CD4-positive, alpha-beta memory T cell (primary cell): ENCODE results near the gene LY6G6F. TPM values are rescaled to one million over a fixed set of nuclear protein-coding genes. Genes with fewer than 3 reads are reported as not detected.
A peak's percentile ranks its signal among the peaks of the same experiment; 100 is the strongest.

Experiments
- CTCF ChIA-PET: fragments of 350-600 bp; sonication (Branson Sonifier 250); formaldehyde crosslinking; loops from one replicate; lab custom pipeline; 2021; ENCODE audit warnings: inconsistent platforms; ENCODE audit not compliant: partially characterized antibody; lab: Charles Lee
- POLR2A ChIA-PET: fragments of 350-600 bp; sonication (Branson Sonifier 250); formaldehyde crosslinking; loops from one replicate; lab custom pipeline; 2021; ENCODE audit not compliant: partially characterized antibody; lab: Charles Lee
- DNase-seq, 5 donors: peaks; one replicate each; pipeline versions ENCODE4 v3.0.0 to v3.0.0-alpha.2; 2020 to 2022; ENCODE audit warnings: mixed read lengths in 1 of 5
- H3K27ac ChIP-seq: one replicate; pipeline ENCODE4 v1.7.0; 2013; ENCODE audit warnings: low read depth, low read length
- H3K27me3 ChIP-seq: 2 replicates; pipeline ENCODE4 v1.7.0; 2013; ENCODE audit warnings: mild to moderate bottlenecking, low read length, moderate library complexity; ENCODE audit not compliant: insufficient read depth
- H3K36me3 ChIP-seq: 2 replicates; pipeline ENCODE4 v1.7.0; 2013; ENCODE audit warnings: mild to moderate bottlenecking, low read length, moderate library complexity; ENCODE audit not compliant: insufficient read depth
- H3K4me1 ChIP-seq: 2 replicates; pipeline ENCODE4 v1.7.0; 2013; ENCODE audit warnings: mild to moderate bottlenecking, low read length, moderate library complexity; ENCODE audit not compliant: insufficient read depth
- H3K4me3 ChIP-seq, 2 donors: one replicate each; pipeline ENCODE4 v1.7.0; 2013; ENCODE audit warnings: low read length in 2 of 2, mild to moderate bottlenecking in 1 of 2
- H3K9me3 ChIP-seq, 2 donors: one replicate each; pipeline ENCODE4 v1.7.0; 2013; ENCODE audit warnings: low read length in 2 of 2, control low read depth in 1 of 2; ENCODE audit not compliant: control insufficient read depth in 1 of 2
- H3K27ac Mint-ChIP-seq, 7 donors: one replicate each; pipeline ENCODE4 v1.8.0; 2020 to 2021; ENCODE audit warnings: mixed read lengths in 7 of 7, mild to moderate bottlenecking in 6 of 7, inconsistent platforms in 3 of 7, moderate library complexity in 3 of 7
- H3K27me3 Mint-ChIP-seq, 2 donors: one replicate each; pipeline ENCODE4 v1.8.0; 2020 to 2021; ENCODE audit warnings: mixed read lengths in 2 of 2
- H3K36me3 Mint-ChIP-seq, 2 donors: one replicate each; pipeline ENCODE4 v1.8.0; 2020 to 2021; ENCODE audit warnings: mixed read lengths in 2 of 2, inconsistent platforms in 1 of 2, mild to moderate bottlenecking in 1 of 2
- H3K4me1 Mint-ChIP-seq, 4 donors: one replicate each; pipeline ENCODE4 v1.8.0; 2020 to 2021; ENCODE audit warnings: mixed read lengths in 4 of 4, mild to moderate bottlenecking in 1 of 4
- H3K4me3 Mint-ChIP-seq, 8 donors: one replicate each; pipeline ENCODE4 v1.8.0; 2020 to 2021; ENCODE audit warnings: mixed read lengths in 8 of 8, mild to moderate bottlenecking in 7 of 8, moderate library complexity in 6 of 8, inconsistent platforms in 3 of 8
- H3K9me3 Mint-ChIP-seq, 8 donors: one replicate each; pipeline ENCODE4 v1.8.0; 2020 to 2021; ENCODE audit warnings: mixed read lengths in 8 of 8, mild to moderate bottlenecking in 5 of 8, inconsistent platforms in 3 of 8, moderate library complexity in 1 of 8
- intact Hi-C: fragments of 100-400 bp; cut with micrococcal nuclease; formaldehyde crosslinking; loops from one replicate; pipeline ENCODE4 v1.15.1; 2023
- polyA plus RNA-seq, 2 donors: library from polyadenylated mRNA; unstranded; fragments of 300-500 nt; fragmentation: Illumina TruSeq; gene quantifications; one replicate each; pipeline ENCODE4 v1.2.3, GENCODE V29; 2021
- total RNA-seq, 2 experiments: library from RNA; stranded (reverse); gene quantifications; one replicate each; pipeline ENCODE4 v1.2.3, GENCODE V29; 2021

Gene LY6G6F
- total and polyA plus RNA-seq, 4 experiments from 2014 or later = not detected

DNA sequence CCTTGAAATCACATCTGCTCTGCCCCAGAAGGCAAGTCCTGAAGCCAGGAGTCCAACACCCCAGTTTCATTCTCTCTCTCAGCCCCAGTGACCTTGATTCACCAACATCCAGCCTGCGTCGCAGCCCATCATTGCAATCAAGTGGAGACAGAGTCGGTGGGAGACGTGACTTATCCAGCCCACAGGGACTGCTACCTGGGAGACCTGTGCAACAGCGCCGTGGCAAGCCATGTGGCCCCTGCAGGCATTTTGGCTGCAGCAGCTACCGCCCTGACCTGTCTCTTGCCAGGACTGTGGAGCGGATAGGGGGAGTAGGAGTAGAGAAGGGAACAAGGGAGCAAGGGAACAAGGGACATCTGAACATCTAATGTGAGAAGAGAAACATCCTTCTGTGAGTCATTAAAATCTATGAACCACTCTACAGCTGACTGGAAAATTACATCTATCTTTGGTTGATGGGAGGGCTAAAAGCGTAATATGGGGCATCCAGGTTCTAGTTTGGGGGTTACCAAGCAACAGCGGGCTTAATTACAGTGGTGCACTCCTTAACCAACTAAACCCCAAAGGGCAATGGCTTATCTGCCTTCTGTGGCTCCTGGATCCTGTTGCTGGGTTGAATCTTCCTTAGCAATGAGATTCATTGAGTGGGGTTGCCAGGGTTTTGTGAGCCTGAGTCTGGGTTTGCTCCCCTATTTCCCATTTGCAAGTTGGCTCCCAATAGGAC is 11.0 kb downstream of the LY6G6F start:
- H3K27me3 ChIP-seq = no peaks in the 10 kb centered on the region
- H3K27ac Mint-ChIP-seq = no peak overlapping the region
- no peak for DNase-seq
- no peaks in the 10 kb centered on the region for H3K9me3 Mint-ChIP-seq
- no peaks in the 10 kb centered on the region for H3K36me3 ChIP-seq
- intact Hi-C loops = no loop called here
- H3K36me3 Mint-ChIP-seq = no peaks in the 10 kb centered on the region
- no peaks in the 10 kb centered on the region for H3K4me1 ChIP-seq
- peaks cover 0 to 2% of the 10 kb centered on the region in 2 donors for H3K27me3 Mint-ChIP-seq
- no peaks in the 10 kb centered on the region for H3K9me3 ChIP-seq
- H3K4me3 Mint-ChIP-seq = no peak overlapping the region
- H3K4me1 Mint-ChIP-seq = peaks cover 0 to 2% (median 0%) of the 10 kb centered on the region in 4 donors
- H3K4me3 ChIP-seq = no peak overlapping the region
- CTCF ChIA-PET = no interaction called here
- POLR2A ChIA-PET = no interaction called here
- H3K27ac ChIP-seq = no peak overlapping the region

DNA sequence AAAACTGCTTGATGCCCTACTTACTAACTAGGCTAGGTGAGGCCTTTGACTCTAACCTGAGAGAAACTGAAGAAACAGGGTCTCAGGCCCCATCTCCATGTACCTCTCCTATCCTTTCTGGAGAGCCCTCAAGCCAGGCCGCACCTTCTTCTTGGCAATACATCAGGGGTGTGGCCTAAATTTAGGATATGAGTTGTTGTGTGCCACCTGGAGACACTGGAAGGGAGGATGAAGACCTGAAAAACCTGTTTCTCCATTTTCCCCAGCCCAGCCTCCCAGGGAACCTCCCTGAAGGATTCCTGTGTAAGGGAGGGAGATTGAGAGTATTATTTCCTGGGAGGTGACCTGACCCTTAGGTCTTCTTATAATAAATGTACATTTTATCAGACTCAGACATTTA is 11.6 kb downstream of the LY6G6F start:
- intact Hi-C loops = no loop called here
- Histone ChIP-seq H3K27ac (no peak overlapping the region), H3K9me3 (no peaks in the 10 kb centered on the region), H3K4me3 (no peak overlapping the region), H3K27me3 (no peaks in the 10 kb centered on the region), H3K4me1 (no peaks in the 10 kb centered on the region), H3K36me3 (no peaks in the 10 kb centered on the region)
- Mint-ChIP-seq H3K4me1 (peaks cover 0 to 2% (median 1%) of the 10 kb centered on the region in 4 donors), H3K27me3 (peaks cover 0 to 2% of the 10 kb centered on the region in 2 donors), H3K27ac (peak overlapping the region in 1 of 7 donors; percentile 42), H3K36me3 (no peaks in the 10 kb centered on the region), H3K9me3 (no peaks in the 10 kb centered on the region), H3K4me3 (no peak overlapping the region)
- POLR2A ChIA-PET = no interaction called here
- DNase-seq = no peak
- CTCF ChIA-PET = no interaction called here

DNA sequence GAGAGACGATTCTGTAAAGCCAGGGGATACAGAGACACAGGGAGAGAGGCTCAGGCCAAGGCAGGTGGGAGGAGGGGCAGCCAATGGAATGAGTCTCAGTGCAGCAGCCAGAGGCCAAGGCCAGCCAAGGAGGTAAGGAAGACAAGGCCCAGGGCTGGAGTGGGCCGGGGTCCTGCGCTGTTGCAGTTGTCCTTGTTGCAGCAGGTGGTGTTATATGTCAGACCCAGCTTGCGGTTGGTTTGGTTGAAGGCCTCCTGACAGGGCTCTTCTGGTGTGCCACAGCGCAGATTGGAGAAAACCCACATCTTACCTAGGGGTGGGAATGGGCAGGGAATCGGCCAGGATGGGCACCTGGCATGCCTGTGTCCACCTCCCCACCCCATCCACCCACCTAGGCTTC is 12.3 kb downstream of the LY6G6F start:
- H3K27ac ChIP-seq = no peak overlapping the region
- no peak for DNase-seq
- H3K4me3 Mint-ChIP-seq = no peak overlapping the region
- H3K27me3 Mint-ChIP-seq = peaks cover 0 to 2% of the 10 kb centered on the region in 2 donors
- POLR2A ChIA-PET = no interaction called here
- no peaks in the 10 kb centered on the region for H3K36me3 Mint-ChIP-seq
- H3K27me3 ChIP-seq = no peaks in the 10 kb centered on the region
- H3K4me1 Mint-ChIP-seq = peaks cover 0 to 5% (median 2%) of the 10 kb centered on the region in 4 donors
- CTCF ChIA-PET = interaction anchor here (1.7 kb wide), 1 partner anchor 51 kb away, joined by 5 read pairs; no protein-coding TSS in a partner anchor
- intact Hi-C loops = no loop called here
- no peaks in the 10 kb centered on the region for H3K9me3 ChIP-seq
- H3K4me3 ChIP-seq = no peak overlapping the region
- no peaks in the 10 kb centered on the region for H3K36me3 ChIP-seq
- H3K4me1 ChIP-seq = no peaks in the 10 kb centered on the region
- no peaks in the 10 kb centered on the region for H3K9me3 Mint-ChIP-seq
- no peak overlapping the region for H3K27ac Mint-ChIP-seq

DNA sequence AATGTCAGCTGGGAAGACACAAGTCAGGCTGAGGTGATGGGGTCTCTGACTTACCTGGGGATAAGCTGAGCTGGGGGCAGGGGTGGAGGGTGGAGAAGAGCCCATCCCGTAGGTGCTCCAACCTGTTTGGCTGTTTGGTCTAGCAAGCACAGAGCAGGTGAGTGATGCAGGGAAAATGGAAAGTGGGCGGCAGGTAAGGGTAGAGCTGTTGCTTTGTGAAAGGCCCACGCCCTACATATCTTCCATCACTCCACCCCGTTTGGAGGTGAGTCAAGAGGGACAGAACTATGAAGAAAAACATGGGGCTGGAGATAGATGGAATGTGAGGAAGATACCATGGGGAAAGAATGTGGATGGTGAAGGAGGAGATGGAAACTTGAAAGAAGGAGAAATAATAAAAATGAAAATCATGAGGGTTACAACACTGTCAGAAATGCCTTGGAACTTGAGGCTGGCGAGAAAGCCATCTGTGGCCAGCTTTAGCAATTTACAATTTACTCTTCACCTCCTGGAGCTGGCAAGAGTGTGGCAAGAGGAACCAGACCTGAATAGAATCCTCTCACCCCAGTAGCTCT is 13.6 kb downstream of the LY6G6F start:
- Mint-ChIP-seq H3K36me3 (no peaks in the 10 kb centered on the region), H3K4me3 (no peak overlapping the region), H3K27ac (peak overlapping the region in 2 of 7 donors; percentile 24 to 71), H3K27me3 (peaks cover 0 to 2% of the 10 kb centered on the region in 2 donors), H3K4me1 (peaks cover 0 to 5% (median under 1%) of the 10 kb centered on the region in 4 donors), H3K9me3 (no peaks in the 10 kb centered on the region)
- H3K27ac ChIP-seq = no peak overlapping the region
- ChIA-PET CTCF (interaction anchor here (1.7 kb wide), 1 partner anchor 49 kb away, joined by 5 read pairs; no protein-coding TSS in a partner anchor), POLR2A (interaction anchor here (0.6 to 1.2 kb wide), 2 partner anchors 18 to 101 kb away, joined by 3 to 6 read pairs; no protein-coding TSS in a partner anchor)
- H3K4me1 ChIP-seq = no peaks in the 10 kb centered on the region
- no peaks in the 10 kb centered on the region for H3K27me3 ChIP-seq
- DNase-seq = no peak
- no peaks in the 10 kb centered on the region for H3K36me3 ChIP-seq
- no peaks in the 10 kb centered on the region for H3K9me3 ChIP-seq
- H3K4me3 ChIP-seq = no peak overlapping the region
- intact Hi-C loops = no loop called here

DNA sequence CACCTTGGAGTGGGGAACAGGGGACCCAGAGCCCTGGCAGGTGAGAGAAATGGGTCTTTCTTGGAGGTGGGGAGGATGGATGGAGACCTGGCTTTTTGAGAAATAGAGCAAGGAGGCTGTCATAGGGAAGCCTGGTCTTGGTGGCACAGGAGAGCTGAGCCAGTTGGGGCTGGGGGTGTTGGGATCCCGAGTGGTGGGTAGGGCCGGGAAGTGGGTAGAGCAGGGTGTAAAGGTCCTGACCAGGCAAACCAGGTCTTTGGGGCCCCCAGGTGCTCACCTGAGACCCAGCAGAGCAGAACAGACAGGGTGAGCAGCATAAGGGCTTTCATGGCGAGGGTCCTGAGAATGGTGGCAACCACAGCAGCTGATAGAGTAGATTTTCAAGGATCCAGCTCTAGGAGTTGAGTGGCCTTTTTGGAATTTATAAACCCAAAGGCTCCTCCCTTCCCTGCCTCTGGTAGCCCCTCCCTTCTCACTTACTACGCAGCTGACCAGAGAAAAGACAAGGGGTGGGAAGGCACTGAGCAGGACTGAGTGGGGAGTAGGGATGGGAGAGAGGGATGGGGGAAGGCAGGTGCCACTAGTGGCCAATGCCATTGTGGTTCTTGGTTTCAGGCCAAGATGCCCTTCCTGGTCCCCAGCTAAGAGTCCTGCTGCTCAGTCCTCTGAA is 14.8 kb downstream of the LY6G6F start, which contains the start of gene LY6G6C:
TSS of gene LY6G6C (minus strand) at position 396 of the 670 bp plus-strand sequence. CDS start at position 329, 67 bp downstream.
- POLR2A ChIA-PET = no interaction called here
- H3K4me3 Mint-ChIP-seq = no peak within 1 kb of the TSS

DNA sequence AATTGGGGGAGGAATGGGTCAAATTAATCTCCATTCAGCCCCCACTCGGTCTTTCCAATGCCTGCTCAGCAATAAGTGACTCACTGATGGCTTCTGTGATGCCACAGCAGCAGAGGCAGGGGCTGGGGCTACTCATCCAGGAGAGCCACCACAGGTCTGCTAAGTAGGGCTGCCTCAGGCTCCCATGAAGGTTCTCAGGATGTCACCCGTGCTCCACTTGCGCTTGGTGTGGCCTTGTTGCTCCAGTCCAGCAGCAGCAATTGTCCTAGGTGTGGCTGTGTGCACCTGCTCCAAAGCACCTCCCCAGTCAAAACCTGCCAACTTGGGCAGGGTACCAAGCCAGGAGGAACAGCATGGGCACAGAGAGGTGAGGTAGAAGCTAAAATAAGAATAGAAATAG is 15.5 kb downstream of the LY6G6F start:
- Histone ChIP-seq H3K4me1 (peaks cover 16% of the 10 kb centered on the region), H3K36me3 (no peaks in the 10 kb centered on the region), H3K4me3 (no peak overlapping the region), H3K27me3 (no peaks in the 10 kb centered on the region), H3K27ac (no peak overlapping the region), H3K9me3 (no peaks in the 10 kb centered on the region)
- Mint-ChIP-seq H3K4me3 (no peak overlapping the region), H3K9me3 (no peaks in the 10 kb centered on the region), H3K27ac (no peak overlapping the region), H3K36me3 (peaks cover 0 to 4% of the 10 kb centered on the region in 2 donors), H3K27me3 (peaks cover 0 to 2% of the 10 kb centered on the region in 2 donors), H3K4me1 (peaks cover 6 to 22% (median 13%) of the 10 kb centered on the region in 4 donors)
- ChIA-PET POLR2A (interaction anchor here (1.0 kb wide), 1 partner anchor 92 kb away, joined by 4 read pairs; no protein-coding TSS in a partner anchor), CTCF (interaction anchor here (1.1 to 1.6 kb wide), 2 partner anchors 48 to 108 kb away, joined by 3 to 4 read pairs; no protein-coding TSS in a partner anchor)
- no peak for DNase-seq
- intact Hi-C loops = no loop called here

More for the DNA sequence above, 14.8 kb downstream of the LY6G6F start, which contains the start of gene LY6G6C:
- Mint-ChIP-seq H3K36me3 (peaks cover 0 to 4% of the 10 kb centered on the region in 2 donors), H3K9me3 (no peaks in the 10 kb centered on the region), H3K27ac (peak within 1 kb of the TSS in 1 of 7 donors; percentile 74), H3K4me1 (peaks cover 4 to 15% (median 9%) of the 10 kb centered on the region in 4 donors), H3K27me3 (peaks cover 0 to 2% of the 10 kb centered on the region in 2 donors)
- CTCF ChIA-PET = no interaction called here
- no peaks in the 10 kb centered on the region for H3K9me3 ChIP-seq
- H3K4me1 ChIP-seq = peaks cover 10% of the 10 kb centered on the region
- H3K27me3 ChIP-seq = no peaks in the 10 kb centered on the region
- no peak for DNase-seq
- no peaks in the 10 kb centered on the region for H3K36me3 ChIP-seq
- no peak within 1 kb of the TSS for H3K4me3 ChIP-seq
- H3K27ac ChIP-seq = no peak within 1 kb of the TSS
- intact Hi-C loops = no loop called here
